Fibroblast of skin of right biceps (primary cell): ENCODE results near the gene NCOR1.
"Not testable (repeated sequence)": the region's sequence is repeated elsewhere in the genome, so short reads cannot be mapped to it uniquely, and the experiment has no call there.

Source experiments
- DNase-seq: peaks from one replicate; pipeline ENCODE4 v3.0.0-alpha.2; 2013

Gene NCOR1

DNA sequence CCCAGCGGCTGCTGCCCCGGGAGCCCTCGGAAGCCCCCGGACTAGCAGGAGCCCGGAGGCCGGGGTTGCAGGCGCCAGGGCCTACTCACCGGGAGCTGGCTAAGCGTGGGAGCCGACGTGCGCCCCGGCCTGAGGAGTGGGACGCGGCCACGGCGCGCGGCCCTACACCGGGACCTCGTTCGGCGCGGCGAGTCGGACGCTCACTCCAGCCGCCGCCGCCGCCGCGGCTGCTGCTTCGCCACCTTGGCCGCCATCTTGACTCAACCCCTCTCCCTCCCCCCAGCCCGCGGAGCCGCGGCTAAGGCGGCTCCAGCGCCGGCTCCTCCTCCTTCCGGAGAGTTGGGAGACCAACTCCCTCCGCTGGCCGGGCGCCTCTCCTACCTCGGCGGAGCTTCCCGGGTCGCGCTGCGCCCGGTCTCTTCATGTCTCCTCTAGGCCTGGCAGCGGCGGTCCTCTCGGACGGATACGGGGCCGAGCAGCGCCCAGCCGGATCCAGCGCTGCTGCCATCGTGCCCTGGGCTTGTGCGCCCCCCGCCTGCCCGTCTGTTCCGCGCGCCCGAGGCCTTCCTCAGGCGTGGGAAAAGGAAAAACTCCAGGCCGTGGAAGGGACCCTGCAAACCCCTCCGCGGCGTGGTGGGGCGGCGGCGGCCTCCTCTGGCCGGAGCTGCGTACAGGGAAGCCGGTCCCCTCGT, at the start of gene NCOR1:
TSS of gene NCOR1 (minus strand) at position 262 of the 692 bp plus-strand sequence. CDS start 20,965 bp downstream, outside the sequence.
- DNase-seq, result peak; percentile 96

DNA sequence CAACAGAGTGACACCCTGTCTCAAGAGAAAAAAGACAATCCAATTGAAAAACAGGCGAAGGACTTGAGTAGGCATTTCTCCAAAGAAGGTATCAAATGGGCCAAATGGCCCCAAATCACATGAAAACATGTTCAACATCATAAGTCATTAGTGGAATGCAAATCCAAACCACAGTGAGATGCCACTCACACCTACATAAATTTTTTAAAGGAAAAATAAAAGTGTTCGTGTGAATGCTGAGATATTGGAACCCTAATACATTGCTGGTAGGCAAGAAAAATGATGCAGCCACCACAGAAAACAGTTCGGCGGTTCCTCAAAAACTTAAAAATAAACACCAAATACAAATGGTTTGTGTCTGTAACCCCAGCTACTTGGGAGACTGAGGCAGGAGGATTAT, 46.9 kb upstream of the NCOR1 start:
- no peak for DNase-seq

DNA sequence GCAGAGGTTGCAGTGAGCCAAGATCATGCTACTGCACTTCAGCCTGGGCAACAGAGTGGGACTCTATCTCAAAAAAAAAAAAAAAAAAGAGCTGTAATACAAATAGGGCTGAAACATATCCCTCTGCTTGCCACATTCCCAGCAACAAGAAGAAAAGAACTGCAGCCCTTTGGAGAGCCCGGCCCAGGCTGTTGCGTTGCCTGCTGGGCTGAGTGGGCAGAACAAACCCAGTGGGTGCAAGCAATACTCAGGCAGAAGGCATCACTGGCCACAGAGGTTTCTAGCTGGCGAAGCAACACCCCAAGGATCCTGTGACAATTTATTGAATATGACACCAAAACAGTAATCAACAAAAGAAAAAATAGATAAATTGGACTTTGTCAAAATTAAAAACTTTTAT, 45.7 kb upstream of the NCOR1 start:
- no peak for DNase-seq

DNA sequence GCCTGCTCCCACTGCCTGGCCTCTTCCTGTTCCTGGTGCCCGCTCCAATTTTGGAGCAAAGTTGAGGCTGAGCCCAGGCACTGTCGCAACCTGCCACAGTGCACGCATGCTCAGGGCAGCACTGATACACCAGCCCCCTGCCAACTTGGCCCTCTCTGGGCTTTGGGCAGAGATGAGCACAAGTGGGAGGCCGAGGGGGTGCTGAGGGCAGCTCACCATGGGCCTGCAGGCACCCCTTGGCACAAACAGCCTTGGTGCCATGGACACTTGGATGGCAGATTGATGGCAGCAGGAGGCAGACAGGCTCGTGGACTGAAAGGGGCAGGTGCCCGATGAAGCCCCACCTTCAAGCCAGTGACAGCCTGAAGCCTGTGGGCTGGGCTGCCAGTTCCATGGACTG, 44.6 kb upstream of the NCOR1 start:
- no peak for DNase-seq

DNA sequence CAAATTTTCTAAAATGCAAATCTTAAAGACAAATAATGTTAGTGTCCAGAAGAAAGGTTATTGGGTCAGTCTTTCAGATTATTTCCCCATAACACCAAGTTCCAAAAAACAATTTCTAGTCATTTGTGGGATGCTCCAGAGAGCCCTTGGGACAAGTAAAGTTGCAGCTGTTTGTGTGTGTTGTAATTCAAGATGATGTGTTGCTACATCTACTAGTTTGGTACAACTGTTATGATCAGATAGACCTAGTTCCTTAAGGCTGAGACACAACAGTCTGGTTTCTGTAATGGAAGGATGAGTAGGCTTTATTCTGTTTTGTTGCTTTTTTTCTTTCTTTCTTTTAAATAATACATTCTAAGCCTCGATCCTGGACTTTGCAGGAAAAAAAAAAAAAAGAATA, 43.6 kb upstream of the NCOR1 start:
- DNase-seq, result no peak

DNA sequence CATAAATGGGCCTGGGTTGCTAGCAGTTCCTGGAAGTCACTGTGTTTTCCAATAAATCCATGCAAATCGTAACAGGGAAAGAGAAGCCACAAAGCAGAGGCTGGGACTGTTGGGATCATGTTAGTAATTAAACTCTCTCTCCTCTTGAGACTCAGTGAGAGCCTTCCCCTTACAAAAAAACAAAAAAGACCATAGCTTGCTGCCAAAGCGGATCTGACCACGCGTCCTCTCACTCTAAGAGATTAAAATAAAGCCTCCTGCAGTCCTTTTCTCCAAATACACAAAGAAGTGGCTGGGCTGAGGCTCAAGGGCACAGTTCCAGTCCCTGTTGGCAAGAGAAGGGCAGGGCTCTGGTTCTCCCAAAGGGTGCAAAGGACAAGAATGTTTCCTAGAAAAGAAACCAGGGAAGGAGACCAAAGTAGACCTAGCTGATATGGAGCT, 40.2 kb upstream of the NCOR1 start:
- DNase-seq, result no peak

DNA sequence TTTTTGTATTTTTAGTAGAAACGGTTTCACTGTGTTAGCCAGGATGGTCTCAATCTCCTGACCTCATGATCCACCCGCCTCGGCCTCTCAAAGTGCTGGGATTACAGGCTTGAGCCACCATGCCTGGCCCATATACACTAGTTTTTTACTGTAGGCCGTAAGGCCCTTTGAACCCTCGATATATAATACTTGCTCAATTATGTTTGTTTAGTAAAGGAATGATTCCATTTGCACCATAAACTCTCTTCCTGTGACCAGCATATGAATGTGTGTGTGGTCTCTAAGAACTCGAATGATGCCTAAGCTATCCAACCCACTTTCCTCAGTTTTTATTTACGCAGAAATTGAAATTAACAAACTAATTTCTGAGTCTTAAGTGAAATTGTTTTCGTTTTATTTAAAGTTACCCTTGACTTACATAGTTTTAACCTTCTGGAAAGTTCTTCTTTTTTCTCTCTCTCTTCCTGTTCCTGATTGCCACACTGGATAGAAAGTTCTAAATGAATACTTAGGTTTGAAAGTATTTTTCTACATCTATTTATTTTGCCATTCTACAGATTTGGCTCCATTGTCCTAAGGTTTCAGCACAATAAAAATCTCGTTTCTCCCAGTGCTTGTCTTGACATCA, 39.6 kb upstream of the NCOR1 start:
- DNase-seq, result no peak

DNA sequence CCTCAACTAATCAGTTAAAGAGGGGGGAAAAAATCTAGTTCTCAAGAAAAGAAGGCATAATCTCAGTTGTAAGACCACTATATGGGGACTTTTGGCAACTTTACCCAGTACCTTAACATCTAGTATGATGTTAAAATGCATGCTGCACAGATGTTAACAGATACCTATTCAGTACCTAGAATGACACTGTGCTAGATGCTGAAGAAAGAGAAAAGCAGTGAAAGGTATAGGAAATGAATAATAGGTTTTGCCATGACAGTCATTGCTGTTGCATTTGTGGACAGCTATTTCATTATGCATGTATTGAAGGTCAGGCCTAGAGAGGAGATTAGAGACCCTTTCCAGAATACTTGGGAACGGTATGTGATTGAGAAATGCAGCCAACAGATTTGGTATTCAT, 36.2 kb upstream of the NCOR1 start:
- no peak for DNase-seq

DNA sequence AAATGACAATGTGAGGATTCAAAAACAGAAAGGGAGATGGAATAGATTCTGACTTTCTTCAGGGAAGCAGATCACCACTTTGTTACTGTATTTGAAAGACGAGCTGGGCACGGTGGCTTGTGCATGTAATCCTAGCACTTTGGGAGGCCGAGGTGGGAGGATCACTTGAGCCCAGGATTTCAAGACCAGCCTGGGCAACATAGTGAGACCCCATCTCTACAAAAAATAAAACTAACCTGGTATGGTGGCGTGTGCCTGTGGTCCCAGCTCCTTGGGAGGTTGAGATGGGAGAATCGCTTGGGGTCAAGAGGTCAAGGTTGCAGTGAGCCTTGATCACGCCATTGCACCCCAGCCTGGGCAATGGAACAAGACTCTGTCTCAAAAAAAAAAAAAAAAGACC, 35.7 kb upstream of the NCOR1 start:
- no peak for DNase-seq

DNA sequence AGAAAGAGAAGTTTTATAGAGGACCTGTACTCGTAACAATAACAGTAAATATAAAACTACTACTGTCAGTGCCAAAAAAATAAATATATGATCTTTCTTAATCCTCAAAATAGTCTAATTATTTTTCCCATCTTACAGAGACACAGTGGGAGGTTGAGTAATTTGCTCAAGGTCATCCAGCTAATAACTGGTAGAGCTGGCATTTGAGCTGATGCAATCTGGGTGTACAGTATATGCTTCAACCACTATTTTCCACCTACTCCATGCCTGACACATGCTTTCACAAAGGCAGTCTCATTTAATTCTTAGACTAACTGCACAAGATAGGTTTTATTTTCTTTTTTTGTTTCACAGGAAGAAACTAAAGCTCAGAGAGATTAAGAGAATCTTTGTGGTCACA, 35.3 kb upstream of the NCOR1 start:
- peak; percentile 46 for DNase-seq

DNA sequence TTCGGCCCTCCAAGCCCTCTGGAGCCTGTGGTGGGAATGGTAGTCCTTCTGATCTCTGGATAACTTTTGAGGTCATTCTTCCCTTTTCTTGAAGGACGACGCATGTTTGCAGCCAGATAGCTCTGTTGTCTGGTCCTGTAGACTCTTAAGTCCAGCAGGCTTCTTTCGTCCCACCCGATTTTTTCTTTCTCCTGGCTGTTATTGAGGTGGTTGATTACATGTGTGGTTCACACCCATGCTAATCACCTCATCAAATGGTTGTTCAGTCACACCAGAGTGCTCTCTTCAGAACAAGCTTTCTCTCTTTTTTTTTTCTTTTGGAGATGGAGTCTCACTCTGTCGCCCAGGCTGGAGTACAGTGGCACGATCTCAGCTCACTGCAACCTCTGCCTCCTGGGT, 32.3 kb upstream of the NCOR1 start:
- DNase-seq, result no peak

DNA sequence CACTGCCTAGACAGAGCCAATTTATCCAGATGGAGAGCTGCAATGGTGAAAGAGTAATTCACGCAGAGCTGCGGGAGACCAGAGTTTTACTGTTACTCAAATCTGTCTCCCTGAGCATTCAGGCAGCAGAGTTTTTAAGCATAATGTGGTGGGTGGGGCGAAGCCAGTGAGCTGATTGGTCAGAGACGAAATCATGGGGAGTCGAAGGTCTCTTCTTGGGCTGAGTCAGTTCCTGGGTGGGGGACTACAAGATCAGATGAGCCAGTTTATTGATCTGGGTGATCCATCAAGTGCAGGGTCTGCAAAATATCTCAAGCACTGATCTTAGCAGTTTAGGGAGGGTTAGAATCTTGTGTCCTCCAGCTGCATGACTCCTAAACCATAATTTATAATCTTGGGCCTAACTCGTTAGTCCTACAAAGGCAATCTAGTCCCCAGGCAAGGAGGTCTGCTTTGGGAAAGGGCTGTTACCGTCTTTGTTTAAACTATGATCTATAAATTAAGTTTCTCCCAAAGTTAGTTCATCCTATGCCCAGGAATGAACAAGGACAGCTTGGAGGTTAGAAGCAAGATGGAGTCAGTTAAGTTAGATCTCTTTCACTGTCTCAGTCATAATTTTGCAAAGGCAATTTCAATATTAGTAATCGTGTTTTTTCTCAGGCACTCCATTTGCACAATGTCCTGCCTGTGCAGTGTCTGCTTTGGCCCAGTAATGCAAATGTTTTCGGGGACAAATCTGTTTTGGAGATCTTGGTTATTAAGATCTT, 28.6 kb upstream of the NCOR1 start:
- DNase-seq, result no peak

DNA sequence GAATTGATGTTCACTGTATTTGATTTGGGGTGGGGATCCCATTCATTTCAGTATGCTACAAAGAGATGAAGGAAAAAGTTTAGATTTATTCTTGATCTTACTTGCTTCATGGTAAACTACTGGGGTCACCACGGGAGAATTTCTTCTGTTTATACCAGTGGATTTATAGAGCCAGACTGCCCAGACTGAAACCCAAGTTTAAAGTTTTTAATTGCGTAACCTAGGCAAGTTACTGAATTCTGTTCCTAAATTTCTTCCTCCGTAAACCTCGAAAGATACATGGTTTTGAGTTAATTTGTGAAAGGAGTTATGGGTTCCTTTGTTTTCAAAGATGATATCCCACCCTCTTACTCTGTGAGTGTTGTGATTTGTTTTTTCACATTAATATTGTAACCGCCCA, 28.1 kb upstream of the NCOR1 start:
- DNase-seq, result no peak

DNA sequence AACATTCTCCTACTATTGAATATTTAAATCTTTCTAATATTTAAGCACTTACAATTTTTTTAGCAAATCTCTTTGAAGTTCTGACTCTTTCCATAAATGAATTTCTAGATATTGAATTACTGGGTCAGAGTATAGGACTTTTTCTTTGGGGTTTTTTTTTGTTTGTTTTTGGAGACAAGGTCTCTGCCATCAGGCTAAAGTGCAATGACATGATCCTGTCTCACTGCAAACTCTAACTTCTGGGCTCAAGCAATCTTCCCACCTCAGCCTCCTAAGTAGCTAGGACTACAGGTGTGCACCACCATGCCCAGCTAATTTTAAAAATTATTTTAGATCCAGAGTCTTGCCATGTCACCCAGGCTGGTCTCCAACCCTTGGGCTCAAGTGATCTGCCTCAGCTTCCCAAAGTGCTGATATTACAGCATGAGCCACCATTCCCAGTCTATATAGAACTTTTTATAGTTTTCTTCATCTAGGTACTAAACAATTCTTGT, 26.6 kb upstream of the NCOR1 start:
- DNase-seq, result no peak

DNA sequence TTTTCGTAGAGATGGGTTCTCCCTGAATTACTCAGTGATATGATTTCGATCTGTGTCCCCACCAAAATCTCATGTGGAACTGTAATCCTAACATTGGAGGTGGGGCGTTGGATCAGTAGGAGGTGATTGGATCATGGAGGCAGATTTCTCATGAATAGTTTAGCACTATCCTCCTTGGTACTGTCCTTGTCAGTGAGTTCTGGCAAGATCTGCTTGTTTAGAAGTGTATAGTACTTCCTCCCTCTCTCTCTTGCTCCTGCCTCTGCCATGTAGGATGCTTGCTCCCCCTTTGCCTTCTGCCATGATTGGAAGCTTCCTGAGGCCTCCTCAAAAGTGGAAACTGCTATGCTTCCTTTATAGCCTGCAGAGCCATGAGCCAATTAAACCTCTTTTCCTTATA, 24.6 kb upstream of the NCOR1 start:
- DNase-seq, result no peak

DNA sequence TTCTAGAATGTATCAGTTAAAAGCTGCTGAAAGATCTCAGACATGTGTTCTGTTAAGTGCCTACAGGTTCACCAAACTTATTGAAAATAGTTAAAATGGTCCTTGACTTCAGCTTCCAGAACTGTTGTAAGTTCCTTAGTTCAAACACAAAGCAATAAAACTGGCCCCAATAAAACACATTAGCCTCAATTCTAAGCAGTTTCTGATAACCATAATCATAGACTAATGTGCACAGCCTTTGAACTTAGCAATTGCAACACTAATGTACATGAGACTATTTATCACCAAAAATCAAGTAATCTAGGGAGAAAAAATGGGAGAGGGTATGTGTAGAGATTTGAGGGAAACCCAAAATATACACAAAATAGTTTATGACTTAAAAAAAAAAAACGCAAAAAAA, 17.1 kb upstream of the NCOR1 start:
- DNase-seq, result no peak

DNA sequence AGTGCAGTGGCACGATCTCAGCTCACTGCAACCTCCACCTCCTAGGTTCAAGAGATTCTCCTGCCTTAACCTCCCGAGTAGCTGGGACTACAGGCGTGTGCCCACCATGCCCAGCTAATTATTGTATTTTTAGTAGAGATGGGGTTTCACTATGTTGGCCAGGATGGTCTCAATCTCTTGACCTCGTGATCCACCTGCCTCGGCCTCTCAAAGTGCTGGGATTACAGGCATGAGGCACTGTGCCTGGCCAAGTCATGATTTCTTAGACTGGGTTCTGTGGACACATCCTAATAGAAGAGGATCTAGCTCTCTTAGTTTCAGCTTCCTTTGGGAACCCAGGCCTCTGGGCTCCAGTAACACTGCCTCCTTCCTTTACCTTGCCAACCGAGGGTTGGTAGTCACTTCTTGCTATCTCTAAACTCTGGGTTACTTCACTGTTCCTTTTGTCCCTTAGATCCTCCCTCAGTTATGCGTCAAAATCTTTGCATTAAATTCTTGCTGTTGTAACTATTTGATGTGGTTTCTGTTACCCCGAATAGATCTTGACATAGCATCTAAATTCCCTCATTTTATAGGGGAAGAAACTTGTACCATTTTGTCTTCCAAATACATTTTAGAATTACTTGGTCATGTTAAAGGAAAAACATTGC, 14.7 kb upstream of the NCOR1 start:
- not testable (repeated sequence) for DNase-seq

DNA sequence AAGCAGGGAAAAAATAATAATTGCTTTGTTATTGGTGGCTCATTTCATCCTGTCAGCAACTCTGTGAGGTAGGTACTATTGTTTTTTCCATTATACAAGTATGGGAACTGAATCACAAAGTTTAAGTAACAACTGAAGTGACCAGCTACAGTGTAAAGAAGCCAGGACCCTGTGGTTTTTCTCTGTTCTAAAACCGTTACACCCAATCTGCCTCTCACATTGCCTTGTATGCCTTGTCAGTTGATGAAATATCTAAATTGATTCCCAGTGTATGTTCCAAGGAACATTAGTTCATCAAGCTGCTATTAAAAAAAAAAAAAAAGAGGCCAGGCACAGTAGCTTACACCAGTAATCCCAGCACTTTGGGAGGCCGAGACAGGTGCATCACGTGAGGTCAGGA, 7.1 kb upstream of the NCOR1 start:
- no peak for DNase-seq

DNA sequence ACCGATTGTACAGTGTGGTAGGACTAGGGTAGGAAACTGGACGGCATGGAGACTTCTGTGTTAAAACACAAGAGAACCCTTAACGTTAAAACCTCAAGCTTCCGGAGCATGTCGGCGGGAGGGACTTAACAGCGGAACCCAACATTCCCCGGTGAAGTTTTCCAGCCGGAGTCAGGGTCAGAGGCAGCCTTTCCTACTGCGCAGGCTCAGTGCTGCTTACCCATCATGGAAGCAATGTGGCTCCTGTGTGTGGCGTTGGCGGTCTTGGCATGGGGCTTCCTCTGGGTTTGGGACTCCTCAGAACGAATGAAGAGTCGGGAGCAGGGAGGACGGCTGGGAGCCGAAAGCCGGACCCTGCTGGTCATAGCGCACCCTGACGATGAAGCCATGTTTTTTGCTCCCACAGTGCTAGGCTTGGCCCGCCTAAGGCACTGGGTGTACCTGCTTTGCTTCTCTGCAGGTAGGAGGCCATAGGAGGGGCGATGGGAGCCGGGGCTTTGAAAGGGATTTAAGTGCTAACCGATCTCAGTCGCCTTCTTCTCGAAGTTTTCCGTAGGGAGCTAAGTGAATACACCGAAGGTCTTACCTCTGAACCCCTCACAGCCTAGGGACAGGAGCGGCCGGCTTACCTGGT, 1.8 kb upstream of the NCOR1 start, which contains the start of gene PIGL:
TSS of gene PIGL (plus strand) at position 209 of the 634 bp plus-strand sequence. CDS start at position 226, 17 bp downstream.
- peak; percentile 95 for DNase-seq

DNA sequence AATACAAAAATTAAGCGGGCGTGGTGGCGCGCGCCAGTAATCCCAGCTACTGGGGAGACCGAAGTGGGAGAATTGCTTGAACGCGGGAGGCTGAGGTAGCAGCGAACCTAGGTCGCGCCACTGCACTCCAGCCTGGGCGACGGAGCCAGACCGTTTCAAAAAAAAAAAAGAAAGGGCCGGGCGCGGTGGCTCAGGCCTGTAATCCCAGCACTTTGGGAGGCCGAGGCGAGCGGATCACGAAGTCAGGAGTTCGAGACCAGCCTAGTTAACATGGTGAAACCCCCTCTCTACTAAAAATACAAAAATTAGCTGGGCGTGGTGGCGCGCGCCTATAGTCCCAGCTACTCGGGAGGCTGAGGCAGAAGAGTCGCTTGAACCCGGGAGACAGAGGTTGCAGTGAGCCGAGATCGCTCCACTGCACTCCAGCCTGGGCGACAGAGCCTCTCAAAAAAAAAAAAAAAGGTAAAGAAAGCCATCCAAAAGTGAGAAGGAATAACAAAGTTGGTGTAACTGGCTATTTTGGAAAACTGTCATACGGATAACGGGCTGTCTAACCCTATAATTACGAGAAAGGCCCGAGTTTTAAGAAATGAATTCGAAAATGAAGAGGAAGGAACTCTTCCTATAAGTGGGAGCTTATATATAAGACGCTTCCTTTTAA, 1.1 kb upstream of the NCOR1 start:
- DNase-seq, result not testable (repeated sequence)

DNA sequence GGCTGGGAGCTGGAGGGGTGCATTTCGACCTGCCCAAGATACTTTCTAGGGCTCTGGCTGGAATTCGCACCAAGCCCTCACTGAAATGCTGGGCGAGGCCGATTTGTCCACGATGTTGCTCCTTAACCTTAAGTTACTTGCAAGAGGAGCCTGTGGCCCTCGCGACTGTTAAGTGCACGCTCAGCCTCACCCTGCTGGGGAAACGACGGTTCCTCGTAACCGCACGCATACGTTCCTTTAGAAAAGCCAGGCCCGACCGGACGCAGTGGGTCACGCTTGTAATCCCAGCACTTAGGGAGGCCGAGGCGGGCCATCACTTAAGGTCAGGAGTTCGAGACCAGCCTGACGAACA, 607 bp upstream of the NCOR1 start:
- no peak for DNase-seq

DNA sequence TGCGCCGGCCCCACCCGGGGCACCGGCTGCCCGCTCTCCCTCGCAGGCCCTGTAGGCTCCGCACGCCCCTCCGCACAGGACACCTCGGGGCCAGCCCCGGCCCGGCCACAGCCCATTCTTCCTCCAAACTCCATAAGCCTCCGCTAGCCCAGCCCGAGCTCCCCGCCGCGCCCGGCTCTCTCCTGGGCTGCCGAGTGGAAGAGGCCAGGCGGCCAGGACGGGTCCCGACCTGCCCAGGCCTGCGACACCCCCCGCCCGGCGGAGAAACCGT, 397 bp downstream of the NCOR1 start:
- peak; percentile 30 for DNase-seq
